Activated CD8-positive, alpha-beta memory T cell treated with anti-CD3 and anti-CD28 coated beads, Interleukin-2, amount 50 U/mL, for 24 hours (primary cell): ENCODE data around the gene MEGF6.

Source experiments
- DNase-seq: peaks from one replicate; pipeline ENCODE4 v3.0.0-alpha.2; 2020; ENCODE audit errors: extremely low read depth

MEGF6 gene

GRCh38 chr1:3609769-3610526 is 1.4 kb downstream of the MEGF6 start:
- no peak for DNase-seq

- DNase-seq = no peak
Measured at GRCh38 chr1:3609016-3609768, 2.1 kb downstream of the MEGF6 start.

- DNase-seq = no peak
Measured at GRCh38 chr1:3608154-3608553, 3.2 kb downstream of the MEGF6 start.

DNA sequence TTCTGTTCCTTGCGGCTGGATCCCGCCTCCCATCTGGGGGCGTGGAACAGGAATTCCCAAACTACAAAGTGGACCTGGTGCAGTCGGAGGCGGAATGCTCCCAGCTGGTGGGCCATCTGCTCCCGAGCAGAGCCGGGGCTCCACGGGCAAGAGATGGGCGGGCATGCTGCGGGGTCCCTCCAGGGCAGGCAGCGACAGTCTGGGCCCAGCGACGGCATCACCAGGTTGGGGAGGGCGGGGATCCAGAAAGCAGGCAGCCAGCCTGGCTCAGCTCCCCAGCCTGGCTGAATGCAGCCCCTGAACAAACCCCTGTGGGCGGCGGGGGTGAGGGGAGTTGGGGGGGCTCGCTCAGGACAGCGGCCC is 3.6 kb downstream of the MEGF6 start:
- no peak for DNase-seq

- no peak for DNase-seq
Measured at GRCh38 chr1:3606779-3607702, 4.3 kb downstream of the MEGF6 start.

GRCh38 chr1:3604997-3605823 is 6.1 kb downstream of the MEGF6 start:
- no peak for DNase-seq

- no peak for DNase-seq
Measured at GRCh38 chr1:3604468-3604974, 6.8 kb downstream of the MEGF6 start.

DNA sequence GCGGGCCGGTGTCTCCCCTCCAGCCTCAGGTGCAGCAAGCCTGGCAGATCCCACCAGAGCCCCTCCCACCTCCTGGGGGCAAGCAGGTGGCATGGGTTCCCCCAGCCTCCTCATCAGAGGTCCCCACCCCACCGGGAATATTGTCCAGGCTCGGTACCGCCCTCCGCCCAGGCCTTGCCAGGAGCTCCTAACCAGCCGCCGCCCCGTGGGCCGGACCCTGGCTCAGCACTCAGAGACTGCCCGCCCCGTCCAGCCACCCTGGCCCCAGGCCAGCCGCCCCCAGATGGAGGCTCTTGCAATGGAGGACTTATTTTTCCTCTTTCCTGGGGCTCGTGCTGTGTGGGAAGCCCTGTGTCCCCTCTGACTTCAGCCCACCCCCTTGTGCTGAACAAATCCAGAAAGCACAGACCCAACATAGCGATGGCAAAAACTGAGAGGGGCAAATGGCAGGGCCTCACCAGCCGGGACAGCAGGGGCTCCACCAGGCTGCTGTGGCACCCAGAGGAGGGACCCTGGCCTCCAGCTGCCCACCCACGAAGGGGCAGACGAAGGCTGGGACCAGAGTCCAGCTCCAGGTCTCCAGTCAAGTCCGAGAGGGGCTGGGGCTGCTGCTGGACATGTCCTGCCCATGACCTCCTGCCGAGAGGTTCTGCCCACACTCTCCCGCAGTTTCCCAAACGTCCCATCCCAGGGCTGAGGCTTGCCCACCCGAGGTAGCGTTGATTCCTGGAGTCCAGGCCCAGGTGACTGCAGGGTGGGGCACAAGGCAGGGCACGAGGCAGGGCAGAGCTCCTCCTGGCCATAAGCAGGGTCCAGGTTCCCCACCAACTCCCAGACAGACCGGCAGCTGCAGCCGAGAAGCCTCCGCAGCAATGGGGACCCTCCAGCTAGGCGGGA is 7.5 kb downstream of the MEGF6 start:
- DNase-seq = no peak

DNA sequence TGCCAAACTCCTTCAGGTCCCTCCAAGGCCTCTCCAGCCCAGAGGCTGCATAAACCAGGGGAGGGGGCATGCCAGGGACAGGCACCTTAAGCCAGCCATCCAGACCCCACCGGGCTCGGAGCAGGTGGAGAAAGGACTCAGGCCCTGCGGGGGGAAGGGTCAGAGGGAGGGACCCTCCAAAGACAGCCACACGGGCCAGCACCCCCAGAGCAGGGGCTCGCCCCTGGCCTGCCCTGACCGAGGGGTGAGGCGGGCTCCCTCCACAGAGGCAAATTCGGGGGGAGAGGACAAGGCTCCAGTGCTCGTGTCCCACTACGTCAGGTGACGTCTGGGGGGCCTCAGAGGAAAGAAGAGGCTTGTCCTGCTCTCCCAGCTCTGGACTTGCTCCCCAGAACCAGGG is 8.2 kb downstream of the MEGF6 start:
- DNase-seq = no peak

- no peak for DNase-seq
Measured at GRCh38 chr1:3602375-3602774, 8.9 kb downstream of the MEGF6 start.

DNA sequence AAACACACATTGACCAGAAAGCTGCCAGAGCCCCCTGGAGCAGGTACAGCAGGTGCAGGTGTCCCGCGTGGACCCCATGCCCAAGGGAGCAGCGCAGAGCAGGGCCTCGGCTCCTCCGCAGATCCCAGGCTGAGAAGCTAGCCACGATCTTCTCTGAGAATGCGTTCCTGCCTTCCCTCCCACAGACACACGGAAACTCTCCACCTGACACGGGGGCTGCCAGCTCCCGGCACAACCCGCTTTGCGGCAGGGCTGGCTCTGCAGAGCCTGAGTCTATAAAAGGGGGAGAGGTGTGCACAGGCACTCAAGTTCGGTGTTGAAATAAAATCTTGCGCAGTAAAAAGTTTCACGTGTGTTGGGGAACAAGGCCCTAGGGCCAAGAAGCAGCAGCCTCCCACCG is 9.6 kb downstream of the MEGF6 start:
- no peak for DNase-seq

- DNase-seq = no peak
Measured at GRCh38 chr1:3600354-3600753, 11.0 kb downstream of the MEGF6 start.

GRCh38 chr1:3599816-3600215 is 11.5 kb downstream of the MEGF6 start:
- no peak for DNase-seq

GRCh38 chr1:3599286-3599811 is 12.0 kb downstream of the MEGF6 start:
- no peak for DNase-seq

- DNase-seq = no peak
Measured at GRCh38 chr1:3598522-3599285, 12.6 kb downstream of the MEGF6 start.

DNA sequence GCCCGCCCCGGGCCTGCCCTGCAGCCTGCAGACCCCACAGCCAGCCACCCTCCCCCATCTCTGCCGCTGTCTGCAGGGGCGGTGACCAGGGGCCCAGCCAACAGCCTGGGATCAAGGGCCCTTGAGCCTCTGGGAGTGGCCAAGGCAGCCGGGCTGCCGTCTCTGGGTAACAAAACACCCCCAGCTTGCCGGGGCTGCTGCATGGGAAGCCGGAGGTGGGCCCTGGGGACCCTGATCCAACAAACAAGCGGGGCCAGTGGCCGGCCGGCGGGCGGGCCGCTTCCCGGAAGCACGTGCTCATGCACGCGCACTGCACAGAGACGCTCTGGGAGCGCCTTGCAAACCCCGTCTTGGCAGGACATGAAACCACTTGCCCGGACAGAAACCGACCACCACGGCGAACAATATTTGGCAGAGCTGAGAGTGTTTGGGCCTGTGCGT is 13.2 kb downstream of the MEGF6 start:
- no peak for DNase-seq

- DNase-seq = no peak
Measured at GRCh38 chr1:3597599-3597964, 13.7 kb downstream of the MEGF6 start.

DNA sequence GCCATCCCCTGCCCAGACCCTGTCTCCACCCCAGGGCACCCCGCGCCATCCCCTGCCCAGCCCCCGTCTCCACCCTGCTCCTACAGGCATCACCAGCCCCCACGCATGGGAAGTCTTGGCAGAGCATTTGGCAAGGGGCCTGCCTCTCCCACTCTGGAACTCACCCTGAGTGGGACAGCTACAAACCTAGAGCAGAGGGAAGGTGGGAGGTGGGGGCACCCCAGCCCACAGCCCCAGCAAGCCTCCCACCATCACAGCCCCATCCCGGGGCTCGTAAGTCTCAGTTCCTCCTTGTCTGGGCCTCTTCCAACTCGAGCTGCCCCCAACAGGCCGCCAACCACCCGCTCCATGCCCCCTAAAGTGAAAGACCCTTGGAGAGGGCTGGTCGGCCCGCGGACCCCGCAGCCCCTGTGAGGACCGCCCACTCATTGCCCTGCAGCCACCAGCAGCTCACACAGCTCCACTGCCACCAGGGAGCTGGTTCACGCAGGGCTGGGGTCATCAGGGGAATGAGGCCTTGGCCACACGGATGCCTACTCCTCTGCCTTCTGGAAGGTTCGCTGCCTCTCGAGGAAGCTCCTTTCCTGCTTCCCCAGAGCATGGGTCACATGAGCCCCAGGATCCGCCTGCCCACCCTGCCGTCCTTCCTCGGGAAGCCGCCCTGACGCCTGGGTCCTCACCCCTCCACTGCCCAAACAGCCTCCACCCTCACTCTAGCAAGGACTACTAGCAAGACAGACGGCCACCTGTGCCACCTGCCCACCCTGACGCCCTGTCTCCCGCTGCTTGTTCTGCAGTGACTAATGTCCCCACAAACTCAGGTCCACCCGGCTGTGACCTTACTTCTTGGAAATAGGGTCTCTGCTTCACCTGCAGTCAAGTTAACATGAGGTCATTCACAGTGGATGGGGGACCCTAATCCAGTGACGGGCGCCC is 14.4 kb downstream of the MEGF6 start:
- DNase-seq = no peak
